Mesothelial cell of epicardium (in vitro differentiated cells): ENCODE results near the gene INHBE. TPM values are rescaled to one million over a fixed set of nuclear protein-coding genes. Genes with fewer than 3 reads are reported as not detected.

Experiments
- DNase-seq, 2 experiments: peaks; one replicate each; pipeline ENCODE4 v3.0.0; 2021; ENCODE audit warnings: low spot score in 2 of 2; ENCODE audit not compliant: unreplicated experiment in 2 of 2
- H3K27ac Mint-ChIP-seq: 2 replicates; pipeline ENCODE4 v1.8.0; 2021; ENCODE audit warnings: mixed read lengths
- H3K27me3 Mint-ChIP-seq: 2 replicates; pipeline ENCODE4 v1.8.0; 2021; ENCODE audit warnings: low read depth, mixed read lengths
- H3K36me3 Mint-ChIP-seq: 2 replicates; pipeline ENCODE4 v1.8.0; 2021; ENCODE audit warnings: mixed read lengths
- H3K4me1 Mint-ChIP-seq: 2 replicates; pipeline ENCODE4 v1.8.0; 2021; ENCODE audit warnings: mixed read lengths
- H3K4me3 Mint-ChIP-seq: 2 replicates; pipeline ENCODE4 v1.8.0; 2021; ENCODE audit warnings: mild to moderate bottlenecking, moderate library complexity, mixed read lengths
- H3K9me3 Mint-ChIP-seq: 2 replicates; pipeline ENCODE4 v1.8.0; 2021; ENCODE audit warnings: mixed read lengths
- CTCF ChIP-seq: fragments of 200-600 bp; sonication (generic); IDR thresholded peaks from one replicate; pipeline ENCODE4 v1.5.0; 2021; ENCODE audit warnings: antibody characterized with exemption; ENCODE audit not compliant: unreplicated experiment
- total RNA-seq: library from RNA; stranded (reverse); gene quantifications from 3 replicates; pipeline ENCODE4 v1.2.1, GENCODE V29; 2021

The INHBE gene
- total RNA-seq, 1 donor from 2014 or later: 0.09 TPM

GRCh38 chr12:57469296-57470164 is 14.4 kb downstream of the INHBE start:
- Mint-ChIP-seq H3K9me3 (no peaks in the 10 kb centered on the region), H3K4me3 (no peak overlapping the region), H3K27ac (no peak overlapping the region), H3K36me3 (no peaks in the 10 kb centered on the region), H3K27me3 (peaks cover 92% of the 10 kb centered on the region), H3K4me1 (peaks cover 2% of the 10 kb centered on the region)
- no peak for TF ChIP-seq CTCF
- DNase-seq: no peak

GRCh38 chr12:57470286-57470969 is 15.3 kb downstream of the INHBE start:
- no peak for TF ChIP-seq CTCF
- Mint-ChIP-seq H3K4me3 (no peak overlapping the region), H3K4me1 (peaks cover 7% of the 10 kb centered on the region), H3K27ac (no peak overlapping the region), H3K9me3 (no peaks in the 10 kb centered on the region), H3K36me3 (no peaks in the 10 kb centered on the region), H3K27me3 (peaks cover 92% of the 10 kb centered on the region)
- DNase-seq: no peak

GRCh38 chr12:57470970-57471656 is 16.0 kb downstream of the INHBE start:
- Mint-ChIP-seq H3K27me3 (peaks cover 92% of the 10 kb centered on the region), H3K36me3 (no peaks in the 10 kb centered on the region), H3K4me1 (peaks cover 11% of the 10 kb centered on the region), H3K4me3 (no peak overlapping the region), H3K9me3 (no peaks in the 10 kb centered on the region), H3K27ac (no peak overlapping the region)
- no peak for TF ChIP-seq CTCF
- no peak for DNase-seq

GRCh38 chr12:57471661-57472060 is 16.6 kb downstream of the INHBE start:
- TF ChIP-seq CTCF: no peak
- H3K4me1 Mint-ChIP-seq: peaks cover 15% of the 10 kb centered on the region
- no peaks in the 10 kb centered on the region for H3K36me3 Mint-ChIP-seq
- H3K27ac Mint-ChIP-seq: no peak overlapping the region
- no peaks in the 10 kb centered on the region for H3K9me3 Mint-ChIP-seq
- H3K27me3 Mint-ChIP-seq: peaks cover 96% of the 10 kb centered on the region
- no peak overlapping the region for H3K4me3 Mint-ChIP-seq
- DNase-seq: no peak

- H3K4me3 Mint-ChIP-seq: no peak overlapping the region
- H3K27me3 Mint-ChIP-seq: peaks cover 97% of the 10 kb centered on the region
- no peak for TF ChIP-seq CTCF
- H3K4me1 Mint-ChIP-seq: peaks cover 15% of the 10 kb centered on the region
- no peaks in the 10 kb centered on the region for H3K9me3 Mint-ChIP-seq
- no peaks in the 10 kb centered on the region for H3K36me3 Mint-ChIP-seq
- H3K27ac Mint-ChIP-seq: no peak overlapping the region
- no peak for DNase-seq
These were observed 17.3 kb downstream of the INHBE start for GRCh38 chr12:57472391-57472790.
